ENCODE results near the gene HSPB1.

DNA sequence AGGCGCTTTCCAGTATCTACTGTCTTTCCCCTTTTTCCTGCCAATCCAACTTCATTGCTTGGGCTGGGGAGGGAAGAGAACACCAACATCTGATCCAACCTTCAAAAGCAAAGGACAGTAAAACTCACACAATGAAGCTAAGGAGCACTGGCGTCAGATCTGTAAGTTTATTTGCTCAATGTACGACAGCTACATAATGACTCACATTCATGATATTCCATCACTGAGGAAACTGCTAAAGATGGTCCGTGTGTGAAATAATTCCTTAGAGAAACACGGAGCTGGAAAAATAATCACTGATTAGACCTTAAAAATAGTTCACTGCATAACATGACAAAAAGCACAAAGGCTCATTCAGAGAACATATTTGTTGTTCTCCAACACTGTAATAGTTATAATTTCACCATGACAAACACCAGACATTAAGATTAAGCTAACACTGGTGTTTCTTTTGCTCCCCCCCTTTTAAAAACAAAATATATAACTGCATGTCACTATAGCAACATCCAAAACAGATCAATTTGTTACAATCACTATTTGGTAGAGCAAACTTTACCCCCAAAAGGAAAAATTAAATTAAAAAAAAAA is 24.3 kb downstream of the HSPB1 start:
- no peak for TF ChIP-seq EZH2 (IDR thresholded peaks at IDR 0.05; ENCODE audit: insufficient read depth, poor library complexity, severe bottlenecking)
- TF ChIP-seq EZH2phosphoT487 (IDR thresholded peaks at IDR 0.05; ENCODE audit: insufficient read depth, low read depth) = no peak
